B cell (primary cell): ENCODE results near the gene NPHP4. TPM values are rescaled to one million over a fixed set of nuclear protein-coding genes. Genes with fewer than 3 reads are reported as not detected.

Experiments used
- ATAC-seq: fragments of 200-7000 bp; cut with Tn5 transposase; one replicate; pipeline ENCODE4 v1.10.0; 2021; ENCODE audit warnings: low read depth, mild to moderate bottlenecking, moderate number of reproducible peaks, moderate library complexity
- CTCF ChIA-PET: fragments of 350-600 bp; sonication (Branson Sonifier 250); formaldehyde crosslinking; loops from one replicate; lab custom pipeline; 2021; ENCODE audit warnings: antibody characterized with exemption, inconsistent platforms; lab: Charles Lee
- POLR2A ChIA-PET: fragments of 350-600 bp; sonication (Branson Sonifier 250); formaldehyde crosslinking; loops from one replicate; lab custom pipeline; 2021; ENCODE audit warnings: antibody characterized with exemption; lab: Charles Lee
- DNase-seq: peaks from one replicate; pipeline ENCODE4 v3.0.0; 2013
- H2AFZ ChIP-seq: 2 replicates; pipeline ENCODE4 v1.6.1; 2012; ENCODE audit warnings: mild to moderate bottlenecking, low read depth, low read length; ENCODE audit not compliant: insufficient read depth, poor library complexity, severe bottlenecking
- H3K27ac ChIP-seq, 2 donors: 1 replicate in 1 of 2; 2 replicates in 1 of 2; pipeline ENCODE4 v1.5.1; 2012 to 2013; ENCODE audit warnings: low read length in 2 of 2, mild to moderate bottlenecking in 2 of 2, moderate library complexity in 1 of 2
- H3K27me3 ChIP-seq, 4 experiments: fragments of 200-600 bp in 1 of 4; sonication (generic) in 1 of 4; replicated peaks in 1 of 4; 1 replicate in 2 of 4; 2 replicates in 2 of 4; pipeline versions ENCODE4 v1.6.1 to v1.7.0; 2013 to 2016; ENCODE audit warnings: low read length in 3 of 4, mild to moderate bottlenecking in 2 of 4, mixed read lengths in 1 of 4, moderate library complexity in 1 of 4; ENCODE audit not compliant: insufficient read depth in 4 of 4, control insufficient read depth in 3 of 4; ENCODE audit errors: control extremely low read depth in 1 of 4
- H3K36me3 ChIP-seq, 2 experiments: replicated peaks in 1 of 2; 1 replicate in 1 of 2; 2 replicates in 1 of 2; pipeline versions ENCODE4 v1.6.1 to v1.7.1; 2013; ENCODE audit warnings: low read length in 1 of 2; ENCODE audit not compliant: insufficient read depth in 2 of 2, control insufficient read depth in 1 of 2; ENCODE audit errors: control extremely low read depth in 1 of 2, extremely low read depth in 1 of 2
- H3K4me1 ChIP-seq, 2 donors: fragments of 200-600 bp in 1 of 2; sonication (generic) in 1 of 2; 1 replicate in 1 of 2; 2 replicates in 1 of 2; pipeline versions ENCODE4 v1.5.1 to v1.6.1; 2013 to 2017; ENCODE audit warnings: low read length in 2 of 2; ENCODE audit not compliant: control insufficient read depth in 2 of 2, insufficient read depth in 2 of 2
- H3K4me2 ChIP-seq: replicated peaks from 2 replicates; pipeline ENCODE3; 2012; ENCODE audit warnings: mild to moderate bottlenecking, low read depth, low read length; ENCODE audit not compliant: poor library complexity, severe bottlenecking
- H3K4me3 ChIP-seq, 5 experiments: fragments of 200-600 bp in 1 of 5; sonication (generic) in 1 of 5; 1 replicate in 3 of 5; 2 replicates in 2 of 5; pipeline versions ENCODE4 v1.5.1 to v1.7.0; 2011 to 2016; ENCODE audit warnings: low read length in 4 of 5, mild to moderate bottlenecking in 4 of 5, low read depth in 2 of 5, control low read depth in 1 of 5, moderate library complexity in 1 of 5; ENCODE audit not compliant: insufficient read depth in 1 of 5; ENCODE audit errors: control extremely low read depth in 1 of 5, extremely low read depth in 1 of 5
- H3K79me2 ChIP-seq: fragments of 200-600 bp; sonication (generic); one replicate; pipeline ENCODE4 v1.6.0; 2016; ENCODE audit warnings: low read length; ENCODE audit not compliant: control insufficient read depth, insufficient read depth
- H3K9ac ChIP-seq: fragments of 200-600 bp; sonication (generic); 2 replicates; pipeline ENCODE4 v1.6.1; 2017; ENCODE audit warnings: mild to moderate bottlenecking, low read length, moderate library complexity
- H3K9me3 ChIP-seq, 3 donors: one replicate each; pipeline versions ENCODE4 v1.6.1 to v1.7.1; 2013; ENCODE audit warnings: low read length in 2 of 3; ENCODE audit not compliant: control insufficient read depth in 2 of 3, insufficient read depth in 1 of 3; ENCODE audit errors: control extremely low read depth in 1 of 3
- H4K20me1 ChIP-seq: 2 replicates; pipeline ENCODE4 v1.6.0; 2012; ENCODE audit warnings: mild to moderate bottlenecking, low read length; ENCODE audit not compliant: insufficient read depth, control insufficient read depth, poor library complexity, severe bottlenecking
- H3K27ac Mint-ChIP-seq: one replicate; pipeline ENCODE4 v1.8.0; 2021; ENCODE audit warnings: mixed read lengths
- H3K27me3 Mint-ChIP-seq: one replicate; pipeline ENCODE4 v1.8.0; 2021; ENCODE audit warnings: mixed read lengths
- H3K4me1 Mint-ChIP-seq: one replicate; pipeline ENCODE4 v1.8.0; 2021; ENCODE audit warnings: mixed read lengths
- H3K4me3 Mint-ChIP-seq: one replicate; pipeline ENCODE4 v1.8.0; 2021; ENCODE audit warnings: mixed read lengths
- H3K9me3 Mint-ChIP-seq: one replicate; pipeline ENCODE4 v1.8.0; 2022; ENCODE audit warnings: mixed read lengths; ENCODE audit not compliant: insufficient read depth
- EZH2 ChIP-seq: IDR thresholded peaks from 2 replicates; pipeline ENCODE4 v1.6.1; 2012; ENCODE audit warnings: borderline replicate concordance, low read depth, mild to moderate bottlenecking, moderate library complexity, low read length; ENCODE audit not compliant: insufficient read depth, poor library complexity, severe bottlenecking
- WGBS: methylation state at CpG from one replicate; pipeline ENCODE4 v1.1.5; 2013; ENCODE audit warnings: missing lambda C conversion rate; ENCODE audit not compliant: insufficient coverage; 5-methylcytosine and 5-hydroxymethylcytosine counted together
- intact Hi-C: fragments of 100-400 bp; cut with micrococcal nuclease; formaldehyde crosslinking; loops from one replicate; pipeline ENCODE4 v1.10.0; 2022
- polyA plus RNA-seq: library from polyadenylated mRNA; depleted of rRNA; stranded (reverse); fragments of >200 nt; gene quantifications from 2 replicates; pipeline ENCODE4 v1.2.3, GENCODE V29; 2012
- total RNA-seq, 2 donors: library from RNA; stranded (reverse); fragments of 120-200 nt in 1 of 2; gene quantifications; 1 replicate in 1 of 2; 2 replicates in 1 of 2; pipeline versions ENCODE4 v1.2.3 to v1.2.4, GENCODE V29; 2013 to 2022
- TF ChIP-seq, protein P1 (sequence below): fragments of 200-600 bp; IDR thresholded peaks from one replicate; pipeline ENCODE4 v1.8.0; 2022; ENCODE audit warnings: antibody characterized with exemption, mild to moderate bottlenecking

Gene NPHP4
- total and polyA plus RNA-seq, 2 donors (not counting 1 experiment from before 2014, with no cell fraction given) = 6.5 to 14.8 TPM

DNA sequence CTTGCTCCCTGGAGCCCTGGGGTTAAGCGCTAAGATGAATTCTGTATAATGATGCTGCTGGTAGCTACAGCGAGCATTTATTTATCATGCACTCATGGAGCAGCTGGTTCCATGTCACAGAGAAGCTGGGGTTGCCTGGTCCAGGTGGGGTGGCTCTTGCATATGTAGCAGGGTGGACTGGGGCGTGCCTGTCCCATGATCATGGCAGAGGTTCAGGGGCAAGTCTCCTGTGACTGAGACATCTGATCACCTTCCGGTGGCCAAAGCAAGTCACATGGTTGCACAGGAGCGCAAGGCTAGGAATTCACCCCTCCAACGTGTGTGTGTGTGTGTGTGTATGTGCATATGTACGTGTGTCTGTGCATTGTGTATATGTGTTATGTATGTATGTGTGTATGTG is 37.9 kb upstream of the NPHP4 start:
- 92% methylated on average over 7 of the region's 7 CpGs for WGBS
- DNase-seq (no peak), ATAC-seq (no peak)
- no peak overlapping the region for H3K27ac ChIP-seq
- POLR2A ChIA-PET = no interaction called here
- no peaks in the 10 kb centered on the region for H3K27me3 Mint-ChIP-seq
- no peak overlapping the region for H3K4me3 ChIP-seq
- no peaks in the 10 kb centered on the region for H3K9me3 Mint-ChIP-seq
- H3K9ac ChIP-seq = no peak overlapping the region
- no peaks in the 10 kb centered on the region for H3K9me3 ChIP-seq
- CTCF ChIA-PET = no interaction called here
- peak overlapping the region; percentile 35 for H3K4me3 Mint-ChIP-seq
- H3K79me2 ChIP-seq = peaks cover 90% of the 10 kb centered on the region
- no peak for TF ChIP-seq EZH2
- TF ChIP-seq, protein P1, sequence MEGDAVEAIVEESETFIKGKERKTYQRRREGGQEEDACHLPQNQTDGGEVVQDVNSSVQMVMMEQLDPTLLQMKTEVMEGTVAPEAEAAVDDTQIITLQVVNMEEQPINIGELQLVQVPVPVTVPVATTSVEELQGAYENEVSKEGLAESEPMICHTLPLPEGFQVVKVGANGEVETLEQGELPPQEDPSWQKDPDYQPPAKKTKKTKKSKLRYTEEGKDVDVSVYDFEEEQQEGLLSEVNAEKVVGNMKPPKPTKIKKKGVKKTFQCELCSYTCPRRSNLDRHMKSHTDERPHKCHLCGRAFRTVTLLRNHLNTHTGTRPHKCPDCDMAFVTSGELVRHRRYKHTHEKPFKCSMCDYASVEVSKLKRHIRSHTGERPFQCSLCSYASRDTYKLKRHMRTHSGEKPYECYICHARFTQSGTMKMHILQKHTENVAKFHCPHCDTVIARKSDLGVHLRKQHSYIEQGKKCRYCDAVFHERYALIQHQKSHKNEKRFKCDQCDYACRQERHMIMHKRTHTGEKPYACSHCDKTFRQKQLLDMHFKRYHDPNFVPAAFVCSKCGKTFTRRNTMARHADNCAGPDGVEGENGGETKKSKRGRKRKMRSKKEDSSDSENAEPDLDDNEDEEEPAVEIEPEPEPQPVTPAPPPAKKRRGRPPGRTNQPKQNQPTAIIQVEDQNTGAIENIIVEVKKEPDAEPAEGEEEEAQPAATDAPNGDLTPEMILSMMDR = no peak
- peaks cover 73% of the 10 kb centered on the region for H4K20me1 ChIP-seq
- H3K27me3 ChIP-seq = no peaks in the 10 kb centered on the region
- no peak overlapping the region for H2AFZ ChIP-seq
- H3K4me1 Mint-ChIP-seq = peaks cover 70% of the 10 kb centered on the region
- peaks cover 0 to 19% of the 10 kb centered on the region in 2 experiments for H3K36me3 ChIP-seq
- intact Hi-C loops = no loop called here
- H3K27ac Mint-ChIP-seq = peak overlapping the region; percentile 8
- peaks cover 54 to 61% of the 10 kb centered on the region in 2 donors for H3K4me1 ChIP-seq
- peak overlapping the region; percentile 23 for H3K4me2 ChIP-seq

DNA sequence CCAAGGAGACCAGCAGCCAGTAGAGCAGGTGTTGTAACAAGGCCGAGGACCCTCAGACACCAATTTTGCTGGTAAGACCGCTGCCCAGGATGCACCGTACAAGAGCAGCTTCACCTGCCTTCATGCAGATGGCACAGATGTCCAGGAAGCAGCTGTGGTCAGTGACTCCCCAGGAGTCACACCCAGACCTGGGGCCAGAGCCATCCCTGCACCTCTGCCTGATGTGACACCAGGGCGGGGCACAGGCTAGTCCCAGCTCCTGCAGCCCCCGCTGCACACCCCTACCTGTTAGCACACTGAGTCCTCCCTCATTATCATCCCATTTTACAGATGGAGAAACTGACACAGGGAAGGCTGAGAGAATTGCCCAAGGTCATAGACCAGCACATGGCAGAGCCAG is 37.1 kb upstream of the NPHP4 start:
- 89% methylated on average over 5 of the region's 5 CpGs for WGBS
- Histone ChIP-seq H3K36me3 (peaks cover 0 to 19% of the 10 kb centered on the region in 2 experiments), H3K27ac (no peak overlapping the region), H4K20me1 (peaks cover 65% of the 10 kb centered on the region), H3K4me1 (peaks cover 55 to 64% of the 10 kb centered on the region in 2 donors), H3K27me3 (no peaks in the 10 kb centered on the region), H3K4me2 (no peak overlapping the region), H3K4me3 (no peak overlapping the region), H3K9ac (no peak overlapping the region), H2AFZ (no peak overlapping the region), H3K79me2 (peaks cover 82% of the 10 kb centered on the region), H3K9me3 (no peaks in the 10 kb centered on the region)
- TF ChIP-seq EZH2 = no peak
- TF ChIP-seq, protein P1 = no peak
- Mint-ChIP-seq H3K27ac (peak overlapping the region; percentile 64), H3K9me3 (no peaks in the 10 kb centered on the region), H3K27me3 (no peaks in the 10 kb centered on the region), H3K4me3 (no peak overlapping the region), H3K4me1 (peaks cover 69% of the 10 kb centered on the region)
- intact Hi-C loops = no loop called here
- POLR2A ChIA-PET = no interaction called here
- no peak for ATAC-seq
- DNase-seq = no peak
- CTCF ChIA-PET = interaction anchor here (1.7 kb wide), 1 partner anchor 38 kb away, joined by 3 read pairs; no protein-coding TSS in a partner anchor
